Natural killer cell (primary cell): Measurements from ENCODE around the gene TAPBPL. TPM values are rescaled to one million over a fixed set of nuclear protein-coding genes. Genes with fewer than 3 reads are reported as not detected.

Source experiments
- ATAC-seq, 3 donors: fragments of 150-1000 bp in 2 of 3; fragments of 200-7000 bp in 1 of 3; cut with Tn5 transposase; 1 replicate in 1 of 3; 2 replicates in 2 of 3; pipeline ENCODE4 v1.10.0; 2021; ENCODE audit warnings: mild to moderate bottlenecking in 2 of 3, moderate library complexity in 2 of 3
- DNase-seq, 2 donors: peaks; one replicate each; pipeline versions ENCODE4 v3.0.0 to v3.0.0-alpha.2; 2013 to 2021; ENCODE audit warnings: mixed read lengths in 1 of 2
- H3K27ac ChIP-seq: one replicate; pipeline ENCODE4 v1.5.1; 2013; ENCODE audit warnings: mild to moderate bottlenecking, low read length
- H3K27me3 ChIP-seq: one replicate; pipeline ENCODE4 v1.6.1; 2013; ENCODE audit warnings: low read length; ENCODE audit not compliant: control insufficient read depth, insufficient read depth
- H3K36me3 ChIP-seq: one replicate; pipeline ENCODE4 v1.6.1; 2013; ENCODE audit warnings: low read length; ENCODE audit not compliant: control insufficient read depth, insufficient read depth
- H3K4me1 ChIP-seq: one replicate; pipeline ENCODE4 v1.6.1; 2013; ENCODE audit warnings: low read length; ENCODE audit not compliant: control insufficient read depth, insufficient read depth
- H3K4me3 ChIP-seq: one replicate; pipeline ENCODE4 v1.5.1; 2013; ENCODE audit warnings: low read length
- H3K9me3 ChIP-seq: one replicate; pipeline ENCODE4 v1.6.1; 2013; ENCODE audit warnings: low read length; ENCODE audit not compliant: control insufficient read depth, insufficient read depth
- H3K27ac Mint-ChIP-seq, 2 donors: one replicate each; pipeline ENCODE4 v1.8.0; 2022; ENCODE audit warnings: mild to moderate bottlenecking in 2 of 2, mixed read lengths in 2 of 2, moderate library complexity in 1 of 2
- H3K27me3 Mint-ChIP-seq, 2 donors: one replicate each; pipeline ENCODE4 v1.8.0; 2022; ENCODE audit warnings: low read depth in 2 of 2, mixed read lengths in 2 of 2
- H3K36me3 Mint-ChIP-seq: one replicate; pipeline ENCODE4 v1.8.0; 2022; ENCODE audit warnings: mixed read lengths
- H3K4me1 Mint-ChIP-seq, 2 donors: one replicate each; pipeline ENCODE4 v1.8.0; 2022; ENCODE audit warnings: mixed read lengths in 2 of 2
- H3K4me3 Mint-ChIP-seq: one replicate; pipeline ENCODE4 v1.8.0; 2022; ENCODE audit warnings: mild to moderate bottlenecking, moderate library complexity, mixed read lengths
- H3K9me3 Mint-ChIP-seq, 2 donors: one replicate each; pipeline ENCODE4 v1.8.0; 2022; ENCODE audit warnings: mixed read lengths in 2 of 2
- CTCF ChIP-seq: fragments of 200-600 bp; IDR thresholded peaks from one replicate; pipeline ENCODE4 v1.8.0; 2022; ENCODE audit warnings: antibody characterized with exemption
- WGBS: methylation state at CpG from one replicate; pipeline ENCODE4 v1.1.7; 2013; ENCODE audit warnings: missing lambda C conversion rate; ENCODE audit not compliant: insufficient coverage; 5-methylcytosine and 5-hydroxymethylcytosine counted together
- intact Hi-C: fragments of 100-400 bp; cut with micrococcal nuclease; formaldehyde crosslinking; loops from one replicate; pipeline ENCODE4 v1.14.2; 2022
- total RNA-seq, 4 donors: library from RNA; stranded (reverse); fragments of 120-200 nt in 1 of 4; gene quantifications; one replicate each; pipeline versions ENCODE4 v1.2.3 to v1.2.4, GENCODE V29; 2013 to 2022

TAPBPL gene
- total RNA-seq, 3 donors from 2014 or later (not counting 1 experiment from before 2014, with no cell fraction given) = 43.0 to 51.4 (median 46.9) TPM

- Mint-ChIP-seq H3K36me3 (peaks cover 13% of the 10 kb centered on the region), H3K27ac (peak overlapping the region; percentile 95 to 97), H3K4me1 (peaks cover 68 to 87% of the 10 kb centered on the region in 2 donors), H3K9me3 (no peaks in the 10 kb centered on the region), H3K27me3 (no peaks in the 10 kb centered on the region), H3K4me3 (peak overlapping the region; percentile 80)
- H3K4me1 ChIP-seq = peaks cover 61% of the 10 kb centered on the region
- WGBS = 88% methylated on average over 6 of the region's 6 CpGs
- H3K27me3 ChIP-seq = no peaks in the 10 kb centered on the region
- no peak for TF ChIP-seq CTCF
- peak overlapping the region; percentile 88 for H3K27ac ChIP-seq
- H3K36me3 ChIP-seq = peaks cover 57% of the 10 kb centered on the region
- DNase-seq (no peak), ATAC-seq (no peak)
- intact Hi-C loops = loop anchor here (2.0 to 5.0 kb wide), 2 partner anchors 127 to 143 kb away; partner anchors contain the start of gene CHD4
- no peaks in the 10 kb centered on the region for H3K9me3 ChIP-seq
- H3K4me3 ChIP-seq = no peak overlapping the region
These were observed 12.0 kb downstream of the TAPBPL start for GRCh38 chr12:6463858-6464257.

GRCh38 chr12:6464531-6464930 is 12.7 kb downstream of the TAPBPL start:
- intact Hi-C loops = loop anchor here (5.0 kb wide), 1 partner anchor 143 kb away; the partner anchor contains the start of gene CHD4
- peak overlapping the region; percentile 74 for H3K4me3 Mint-ChIP-seq

GRCh38 chr12:6465467-6466183 is 13.8 kb downstream of the TAPBPL start:
- DNase-seq (peak in 1 of 2 donors; percentile 85), ATAC-seq (peak in 1 of 3 donors; percentile 22)
- intact Hi-C loops = loop anchor here (1.0 kb wide), 1 partner anchor 42 kb away; no protein-coding TSS in a partner anchor
- H3K27ac Mint-ChIP-seq = peak overlapping the region; percentile 95 to 97
- no peak overlapping the region for H3K27ac ChIP-seq
- no peaks in the 10 kb centered on the region for H3K27me3 Mint-ChIP-seq
- H3K4me1 ChIP-seq = peaks cover 65% of the 10 kb centered on the region
- H3K9me3 Mint-ChIP-seq = no peaks in the 10 kb centered on the region
- H3K36me3 Mint-ChIP-seq = peaks cover 7% of the 10 kb centered on the region
- H3K9me3 ChIP-seq = no peaks in the 10 kb centered on the region
- no peaks in the 10 kb centered on the region for H3K27me3 ChIP-seq
- H3K4me1 Mint-ChIP-seq = peaks cover 77 to 89% of the 10 kb centered on the region in 2 donors
- WGBS = 58% methylated on average over 6 of the region's 6 CpGs
- no peak overlapping the region for H3K4me3 ChIP-seq
- peak; percentile 82 for TF ChIP-seq CTCF
- H3K36me3 ChIP-seq = peaks cover 42% of the 10 kb centered on the region
- H3K4me3 Mint-ChIP-seq = peak overlapping the region; percentile 67

More at GRCh38 chr12:6464531-6464930, 12.7 kb downstream of the TAPBPL start:
- H3K27me3 ChIP-seq = no peaks in the 10 kb centered on the region
- H3K4me3 ChIP-seq = no peak overlapping the region
- Mint-ChIP-seq H3K27ac (peak overlapping the region; percentile 95 to 97), H3K4me1 (peaks cover 74 to 89% of the 10 kb centered on the region in 2 donors), H3K9me3 (no peaks in the 10 kb centered on the region), H3K27me3 (no peaks in the 10 kb centered on the region), H3K36me3 (peaks cover 7% of the 10 kb centered on the region)
- no peaks in the 10 kb centered on the region for H3K9me3 ChIP-seq
- 96% methylated on average over 8 of the region's 8 CpGs for WGBS
- H3K4me1 ChIP-seq = peaks cover 68% of the 10 kb centered on the region
- no peak for DNase-seq
- peaks cover 50% of the 10 kb centered on the region for H3K36me3 ChIP-seq
- ATAC-seq = no peak
- TF ChIP-seq CTCF = no peak
- H3K27ac ChIP-seq = peak overlapping the region; percentile 88
